ENCODE measurements around the gene RABGAP1. TPM values are rescaled to one million over a fixed set of nuclear protein-coding genes. Genes with fewer than 3 reads are reported as not detected.

RABGAP1 gene
- total RNA-seq, 1 experiment from 2014 or later, result 64.0 TPM

- no TSS peak for BruUV-seq (replicated peaks)
- H3K27me3 ChIP-seq (replicated peaks; ENCODE audit: insufficient read depth, low read depth, low read length, poor library complexity), result no peaks in the 10 kb centered on the region
- no peaks in the 10 kb centered on the region for H3K9me3 ChIP-seq (ENCODE audit: low read depth, low read length, poor library complexity, severe bottlenecking)
- intact Hi-C loops (cut with micrococcal nuclease; ENCODE audit: unreplicated experiment), result no loop called here
- peaks cover 58% of the 10 kb centered on the region for H3K36me3 ChIP-seq (ENCODE audit: insufficient read depth, low read length, poor library complexity, severe bottlenecking)
- no peak for TF ChIP-seq EZH2 (IDR thresholded peaks at IDR 0.05; ENCODE audit: borderline replicate concordance, low read depth, low read length, poor library complexity, severe bottlenecking)
- no peak for TF ChIP-seq CTCF (conservative IDR thresholded peaks at IDR 0.05; ENCODE audit: low read depth, low read length)
- no peaks in the 10 kb centered on the region for H3K4me1 ChIP-seq (ENCODE audit: insufficient read depth, low read length, poor library complexity, severe bottlenecking)
- CTCF ChIA-PET, result no interaction called here
- POLR2A ChIA-PET (ENCODE audit: low non-redundant PET), result no interaction called here
- no peak overlapping the region for H3K4me3 ChIP-seq (ENCODE audit: low read depth, low read length, poor library complexity, severe bottlenecking)
- DNase-seq (ENCODE audit: low spot score), result no peak
- no peak overlapping the region for H3K27ac ChIP-seq (ENCODE audit: low read depth, low read length, poor library complexity, severe bottlenecking)
Measured at GRCh38 chr9:123016631-123017030, 75.8 kb downstream of the RABGAP1 start.

GRCh38 chr9:123020796-123021195 lies 80.0 kb downstream of the RABGAP1 start:
- no peak for DNase-seq (ENCODE audit: low spot score)

DNA sequence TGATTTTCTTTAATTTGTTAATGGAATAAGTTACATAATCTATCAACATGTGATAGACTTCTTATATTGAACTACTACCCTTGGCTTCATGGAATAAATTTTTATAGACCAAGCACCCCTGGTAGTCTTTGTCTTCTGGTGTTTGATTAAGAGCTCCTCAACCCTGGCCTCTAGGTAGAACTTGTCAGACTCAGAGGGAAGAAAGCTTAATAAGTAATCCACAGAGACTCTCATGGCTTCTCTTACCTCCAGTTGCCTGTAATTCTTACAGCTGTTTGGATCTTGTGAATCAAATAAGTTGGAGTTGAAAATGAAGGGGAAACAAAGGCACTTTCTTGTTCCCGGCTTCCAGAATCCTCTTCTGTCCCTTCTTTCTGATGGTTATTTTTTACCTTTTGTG lies 85.6 kb downstream of the RABGAP1 start:
- no peak for DNase-seq (ENCODE audit: low spot score)
- no TSS peak for BruUV-seq (replicated peaks)
- no peaks in the 10 kb centered on the region for H3K4me1 ChIP-seq (ENCODE audit: insufficient read depth, low read length, poor library complexity, severe bottlenecking)
- no peak overlapping the region for H3K4me3 ChIP-seq (ENCODE audit: low read depth, low read length, poor library complexity, severe bottlenecking)
- H3K27ac ChIP-seq (ENCODE audit: low read depth, low read length, poor library complexity, severe bottlenecking), result no peak overlapping the region
- TF ChIP-seq CTCF (conservative IDR thresholded peaks at IDR 0.05; ENCODE audit: low read depth, low read length), result no peak
- TF ChIP-seq EZH2 (IDR thresholded peaks at IDR 0.05; ENCODE audit: borderline replicate concordance, low read depth, low read length, poor library complexity, severe bottlenecking), result no peak
- CTCF ChIA-PET, result no interaction called here
- intact Hi-C loops (cut with micrococcal nuclease; ENCODE audit: unreplicated experiment), result no loop called here
- H3K27me3 ChIP-seq (replicated peaks; ENCODE audit: insufficient read depth, low read depth, low read length, poor library complexity), result no peaks in the 10 kb centered on the region
- H3K36me3 ChIP-seq (ENCODE audit: insufficient read depth, low read length, poor library complexity, severe bottlenecking), result peaks cover 15% of the 10 kb centered on the region
- POLR2A ChIA-PET (ENCODE audit: low non-redundant PET), result no interaction called here
- no peaks in the 10 kb centered on the region for H3K9me3 ChIP-seq (ENCODE audit: low read depth, low read length, poor library complexity, severe bottlenecking)

More at GRCh38 chr9:123020796-123021195, 80.0 kb downstream of the RABGAP1 start:
- peaks cover 41% of the 10 kb centered on the region for H3K36me3 ChIP-seq (ENCODE audit: insufficient read depth, low read length, poor library complexity, severe bottlenecking)
- no peaks in the 10 kb centered on the region for H3K9me3 ChIP-seq (ENCODE audit: low read depth, low read length, poor library complexity, severe bottlenecking)
- H3K27me3 ChIP-seq (replicated peaks; ENCODE audit: insufficient read depth, low read depth, low read length, poor library complexity), result no peaks in the 10 kb centered on the region
- H3K4me3 ChIP-seq (ENCODE audit: low read depth, low read length, poor library complexity, severe bottlenecking), result no peak overlapping the region
- no peaks in the 10 kb centered on the region for H3K4me1 ChIP-seq (ENCODE audit: insufficient read depth, low read length, poor library complexity, severe bottlenecking)
- CTCF ChIA-PET, result interaction anchor here (0.6 kb wide), 1 partner anchor 365 kb away, joined by 3 read pairs; no protein-coding TSS in a partner anchor
- BruUV-seq (replicated peaks), result no TSS peak
- no peak for TF ChIP-seq CTCF (conservative IDR thresholded peaks at IDR 0.05; ENCODE audit: low read depth, low read length)
- no peak for TF ChIP-seq EZH2 (IDR thresholded peaks at IDR 0.05; ENCODE audit: borderline replicate concordance, low read depth, low read length, poor library complexity, severe bottlenecking)
- H3K27ac ChIP-seq (ENCODE audit: low read depth, low read length, poor library complexity, severe bottlenecking), result no peak overlapping the region
- intact Hi-C loops (cut with micrococcal nuclease; ENCODE audit: unreplicated experiment), result no loop called here
- POLR2A ChIA-PET (ENCODE audit: low non-redundant PET), result no interaction called here

All from A673 (cell line).